ENCODE data around the gene ENOX2.

DNA sequence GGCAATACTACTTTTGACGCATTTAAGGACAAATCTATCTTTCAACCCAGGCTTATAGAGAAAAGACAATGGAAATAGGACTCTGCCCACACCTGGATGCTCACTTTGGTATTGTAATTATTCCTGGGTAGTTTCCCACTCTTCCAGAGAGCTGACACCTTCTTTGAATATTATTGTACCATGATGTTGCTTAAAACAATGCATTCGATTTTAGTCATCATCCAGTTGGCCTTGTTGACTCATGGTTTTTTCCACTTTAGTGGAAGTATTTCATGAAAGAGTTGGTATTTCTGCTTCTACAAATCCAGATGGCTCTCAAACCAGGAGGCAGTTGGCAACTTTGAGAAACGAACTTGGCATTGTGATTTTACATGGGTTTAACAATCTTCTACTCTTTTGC is 124.2 kb downstream of the ENOX2 start:
- TF ChIP-seq, protein P1, sequence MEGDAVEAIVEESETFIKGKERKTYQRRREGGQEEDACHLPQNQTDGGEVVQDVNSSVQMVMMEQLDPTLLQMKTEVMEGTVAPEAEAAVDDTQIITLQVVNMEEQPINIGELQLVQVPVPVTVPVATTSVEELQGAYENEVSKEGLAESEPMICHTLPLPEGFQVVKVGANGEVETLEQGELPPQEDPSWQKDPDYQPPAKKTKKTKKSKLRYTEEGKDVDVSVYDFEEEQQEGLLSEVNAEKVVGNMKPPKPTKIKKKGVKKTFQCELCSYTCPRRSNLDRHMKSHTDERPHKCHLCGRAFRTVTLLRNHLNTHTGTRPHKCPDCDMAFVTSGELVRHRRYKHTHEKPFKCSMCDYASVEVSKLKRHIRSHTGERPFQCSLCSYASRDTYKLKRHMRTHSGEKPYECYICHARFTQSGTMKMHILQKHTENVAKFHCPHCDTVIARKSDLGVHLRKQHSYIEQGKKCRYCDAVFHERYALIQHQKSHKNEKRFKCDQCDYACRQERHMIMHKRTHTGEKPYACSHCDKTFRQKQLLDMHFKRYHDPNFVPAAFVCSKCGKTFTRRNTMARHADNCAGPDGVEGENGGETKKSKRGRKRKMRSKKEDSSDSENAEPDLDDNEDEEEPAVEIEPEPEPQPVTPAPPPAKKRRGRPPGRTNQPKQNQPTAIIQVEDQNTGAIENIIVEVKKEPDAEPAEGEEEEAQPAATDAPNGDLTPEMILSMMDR (CRISPR knock-in tag; IDR thresholded peaks at IDR 0.05) = no peak
- TF ChIP-seq RXRB (CRISPR knock-in tag; IDR thresholded peaks at IDR 0.05; ENCODE audit: borderline replicate concordance) = no peak
- TF ChIP-seq IRF1 (CRISPR knock-in tag; IDR thresholded peaks at IDR 0.05; ENCODE audit: low read depth) = no peak
- no peak for TF ChIP-seq POLR2AphosphoS5 (IDR thresholded peaks at IDR 0.05; ENCODE audit: low read depth, low read length)
- TF ChIP-seq MAFF (IDR thresholded peaks at IDR 0.05; ENCODE audit: low read depth, low read length) = no peak
- TF ChIP-seq, protein P2, sequence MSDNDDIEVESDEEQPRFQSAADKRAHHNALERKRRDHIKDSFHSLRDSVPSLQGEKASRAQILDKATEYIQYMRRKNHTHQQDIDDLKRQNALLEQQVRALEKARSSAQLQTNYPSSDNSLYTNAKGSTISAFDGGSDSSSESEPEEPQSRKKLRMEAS (IDR thresholded peaks at IDR 0.05) = no peak
- no peak for TF ChIP-seq ZNF274 (CRISPR knock-in tag; IDR thresholded peaks at IDR 0.05)
- no peak for TF ChIP-seq CHD2 (IDR thresholded peaks at IDR 0.05; ENCODE audit: low read depth, low read length)

All from HepG2 (cell line).